ENCODE data around the gene NAA25.
"Not testable (repeated sequence)": the region's sequence is repeated elsewhere in the genome, so short reads cannot be mapped to it uniquely, and the experiment has no call there.

Gene NAA25

GRCh38 chr12:112115259-112116045, 6.9 kb upstream of the NAA25 start:
- FAIRE-seq, result no peak

- no peak for FAIRE-seq
Measured at GRCh38 chr12:112112409-112113133, 4.0 kb upstream of the NAA25 start.

GRCh38 chr12:112111931-112112330, 3.3 kb upstream of the NAA25 start:
- no peak for FAIRE-seq

GRCh38 chr12:112110787-112111662, 2.4 kb upstream of the NAA25 start:
- FAIRE-seq, result not testable (repeated sequence)

GRCh38 chr12:112107306-112108201, 1.0 kb downstream of the NAA25 start:
- FAIRE-seq, result no peak

- no peak for FAIRE-seq
Measured at GRCh38 chr12:112105891-112106290, 2.7 kb downstream of the NAA25 start.

- no peak for FAIRE-seq
Measured at GRCh38 chr12:112103758-112104503, 4.7 kb downstream of the NAA25 start.

- not testable (repeated sequence) for FAIRE-seq
Measured at GRCh38 chr12:112102746-112103145, 5.8 kb downstream of the NAA25 start.

- FAIRE-seq, result no peak
Measured at GRCh38 chr12:112102127-112102526, 6.5 kb downstream of the NAA25 start.

GRCh38 chr12:112100500-112100899, 8.1 kb downstream of the NAA25 start:
- FAIRE-seq, result not testable (repeated sequence)

GRCh38 chr12:112097641-112098040, 10.9 kb downstream of the NAA25 start:
- no peak for FAIRE-seq

GRCh38 chr12:112096667-112097066, 11.9 kb downstream of the NAA25 start:
- FAIRE-seq, result no peak

GRCh38 chr12:112096070-112096469, 12.5 kb downstream of the NAA25 start:
- FAIRE-seq, result no peak

- FAIRE-seq, result no peak
Measured at GRCh38 chr12:112091563-112091962, 17.0 kb downstream of the NAA25 start.

- FAIRE-seq, result no peak
Measured at GRCh38 chr12:112087851-112088250, 20.7 kb downstream of the NAA25 start.

- no peak for FAIRE-seq
Measured at GRCh38 chr12:112087055-112087850, 21.3 kb downstream of the NAA25 start.

GRCh38 chr12:112066566-112066965, 42.0 kb downstream of the NAA25 start:
- FAIRE-seq, result no peak

GRCh38 chr12:112063273-112063672, 45.3 kb downstream of the NAA25 start:
- FAIRE-seq, result no peak

GRCh38 chr12:112061137-112061536, 47.4 kb downstream of the NAA25 start:
- FAIRE-seq, result no peak

GRCh38 chr12:112049351-112049750, 59.2 kb downstream of the NAA25 start:
- no peak for FAIRE-seq

- FAIRE-seq, result no peak
Measured at GRCh38 chr12:112046003-112046402, 62.6 kb downstream of the NAA25 start.

Measured in A204.1 (cell line).